Measurements from ENCODE around the gene USP4. TPM values are rescaled to one million over a fixed set of nuclear protein-coding genes. Genes with fewer than 3 reads are reported as not detected.

USP4 gene, protein sequence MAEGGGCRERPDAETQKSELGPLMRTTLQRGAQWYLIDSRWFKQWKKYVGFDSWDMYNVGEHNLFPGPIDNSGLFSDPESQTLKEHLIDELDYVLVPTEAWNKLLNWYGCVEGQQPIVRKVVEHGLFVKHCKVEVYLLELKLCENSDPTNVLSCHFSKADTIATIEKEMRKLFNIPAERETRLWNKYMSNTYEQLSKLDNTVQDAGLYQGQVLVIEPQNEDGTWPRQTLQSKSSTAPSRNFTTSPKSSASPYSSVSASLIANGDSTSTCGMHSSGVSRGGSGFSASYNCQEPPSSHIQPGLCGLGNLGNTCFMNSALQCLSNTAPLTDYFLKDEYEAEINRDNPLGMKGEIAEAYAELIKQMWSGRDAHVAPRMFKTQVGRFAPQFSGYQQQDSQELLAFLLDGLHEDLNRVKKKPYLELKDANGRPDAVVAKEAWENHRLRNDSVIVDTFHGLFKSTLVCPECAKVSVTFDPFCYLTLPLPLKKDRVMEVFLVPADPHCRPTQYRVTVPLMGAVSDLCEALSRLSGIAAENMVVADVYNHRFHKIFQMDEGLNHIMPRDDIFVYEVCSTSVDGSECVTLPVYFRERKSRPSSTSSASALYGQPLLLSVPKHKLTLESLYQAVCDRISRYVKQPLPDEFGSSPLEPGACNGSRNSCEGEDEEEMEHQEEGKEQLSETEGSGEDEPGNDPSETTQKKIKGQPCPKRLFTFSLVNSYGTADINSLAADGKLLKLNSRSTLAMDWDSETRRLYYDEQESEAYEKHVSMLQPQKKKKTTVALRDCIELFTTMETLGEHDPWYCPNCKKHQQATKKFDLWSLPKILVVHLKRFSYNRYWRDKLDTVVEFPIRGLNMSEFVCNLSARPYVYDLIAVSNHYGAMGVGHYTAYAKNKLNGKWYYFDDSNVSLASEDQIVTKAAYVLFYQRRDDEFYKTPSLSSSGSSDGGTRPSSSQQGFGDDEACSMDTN
- 8.3 and 10.0 TPM in 2 replicates for total RNA-seq

DNA sequence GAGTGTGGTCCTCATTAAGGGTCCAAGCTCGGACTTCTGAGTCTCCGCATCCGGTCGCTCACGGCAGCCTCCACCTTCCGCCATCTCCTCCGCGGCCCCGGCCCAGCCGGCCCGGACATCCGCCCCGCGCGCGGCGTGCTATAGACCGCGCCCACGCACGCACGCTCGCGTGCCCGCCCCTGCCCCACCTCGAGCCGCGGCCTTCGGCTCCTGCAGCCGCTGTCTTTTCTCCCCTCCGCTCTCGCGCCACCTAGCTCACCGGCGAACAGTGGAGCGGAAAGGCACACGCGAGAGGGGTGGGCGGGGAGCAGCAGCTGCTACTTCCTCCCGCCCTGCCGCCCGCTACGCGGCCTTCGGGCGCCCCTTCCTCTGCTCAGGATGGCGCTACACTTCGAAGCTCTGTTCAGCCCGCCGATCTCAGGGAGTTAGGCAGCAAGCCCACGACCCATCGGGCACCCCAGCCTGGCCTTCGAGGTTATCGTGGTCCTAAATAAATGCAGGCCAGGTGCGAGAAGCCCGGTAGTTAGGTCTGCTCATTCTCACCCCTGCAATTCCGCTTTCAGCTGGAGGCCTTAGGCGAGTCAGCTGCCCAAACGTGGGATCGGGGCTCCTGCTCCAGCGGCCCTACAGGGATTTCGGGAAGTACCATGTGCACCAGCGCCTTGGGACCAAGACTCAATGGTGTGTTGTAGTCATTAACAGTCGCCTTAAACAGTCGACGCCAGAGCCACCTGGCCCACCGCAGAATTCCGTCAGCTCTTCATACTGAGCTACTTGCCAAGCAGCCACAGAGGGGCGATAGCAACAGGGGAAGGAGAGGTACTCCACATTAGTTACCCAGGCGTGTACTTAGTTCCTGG lies at the start of gene USP4:
TSS of gene USP4 (minus strand) at position 113 of the 860 bp plus-strand sequence. CDS start at position 84, 29 bp downstream.

DNA sequence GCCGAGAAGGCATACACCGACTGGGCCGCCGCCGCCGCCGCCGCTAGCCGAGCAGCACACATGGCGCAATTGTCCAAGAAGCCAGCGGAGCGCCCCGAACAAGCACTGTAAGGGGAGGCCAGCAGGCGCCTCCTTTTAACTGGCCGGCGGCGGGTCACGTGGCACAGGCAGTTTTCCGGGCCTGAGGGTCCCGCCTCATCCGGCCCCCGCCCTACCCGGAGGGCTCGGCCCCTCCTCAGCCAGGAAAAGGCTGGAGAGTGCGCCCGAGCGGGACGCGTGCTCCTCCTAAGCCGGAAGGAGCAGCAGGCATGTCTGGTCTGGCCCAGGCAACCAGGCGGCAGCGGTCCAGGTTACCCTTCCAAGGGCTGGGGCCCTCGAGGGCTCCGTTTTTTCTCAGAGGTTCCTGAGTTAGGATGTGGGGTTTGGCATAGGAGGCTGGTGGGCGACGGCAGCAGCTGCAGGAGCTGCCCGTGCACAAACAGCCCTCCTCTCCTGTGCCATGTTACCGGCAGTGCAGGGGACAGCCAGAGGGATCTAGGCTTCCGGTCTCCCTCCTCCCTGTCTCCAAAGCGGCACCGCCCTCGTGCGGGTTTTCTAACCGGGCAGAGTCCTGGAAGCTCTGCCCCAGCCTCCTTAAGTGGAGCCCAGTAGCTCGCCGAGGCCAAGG lies 18.5 kb upstream of the USP4 start, which contains the start of gene GPX1:
TSS of gene GPX1 (minus strand) at position 137 of the 667 bp plus-strand sequence. CDS start at position 62, 75 bp downstream.

DNA sequence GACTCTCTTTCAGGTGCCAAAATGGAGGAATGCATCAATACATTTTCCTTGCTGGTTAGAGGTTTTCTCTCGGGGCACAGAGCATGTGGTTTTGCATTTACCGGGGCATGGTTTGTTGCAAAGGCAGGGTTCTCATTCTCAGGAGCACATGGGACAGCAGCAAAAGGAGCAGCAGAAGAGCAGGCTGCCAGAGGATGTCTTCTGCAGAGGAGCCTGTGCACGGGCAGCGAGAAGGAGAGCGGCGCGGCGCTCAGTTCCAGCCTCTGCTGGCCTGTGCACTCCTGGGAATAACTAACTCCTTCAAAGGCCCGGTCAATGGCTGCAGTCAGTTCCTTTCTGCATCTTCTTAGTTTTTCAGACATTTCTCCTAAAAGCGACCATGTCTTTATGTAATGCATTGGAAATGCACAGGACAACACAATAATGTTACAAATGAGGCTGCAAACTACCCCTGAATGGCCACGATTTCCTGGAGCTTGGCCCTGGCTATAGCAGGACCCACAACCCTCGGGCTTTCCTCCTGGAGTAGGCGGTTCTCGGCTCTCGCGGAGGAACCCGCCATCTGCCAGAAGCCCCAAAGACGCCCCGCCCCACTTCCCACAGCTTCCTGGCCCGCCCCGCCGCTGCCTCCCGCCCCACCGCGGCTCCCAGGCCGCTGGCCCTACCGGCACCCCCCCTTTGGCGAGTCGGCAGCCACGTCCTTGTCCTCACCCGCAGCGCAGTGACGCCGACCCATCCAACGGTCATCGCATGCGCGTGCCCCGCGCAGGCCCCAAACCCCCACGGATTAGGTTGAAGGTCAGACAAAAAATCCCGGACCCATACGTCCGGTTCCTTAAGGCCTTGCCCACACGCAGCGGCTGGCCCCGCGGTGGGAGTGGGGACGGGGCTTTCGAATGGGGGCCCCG lies 63.1 kb downstream of the USP4 start, which contains the start of gene C3orf62:
TSS of gene C3orf62 (minus strand) at position 758 of the 908 bp plus-strand sequence. CDS start at position 398, 360 bp downstream.

Other genes starting within 250 kb of the USP4 start
- gene QRICH1, start 246.0 kb downstream of the USP4 start, total RNA-seq: 53.3 and 54.4 TPM in 2 replicates
- gene QARS1, start 235.3 kb downstream of the USP4 start, total RNA-seq: 203 and 241 TPM in 2 replicates
- gene USP19, start 219.2 kb downstream of the USP4 start, total RNA-seq: 35.6 and 39.5 TPM in 2 replicates
- gene LAMB2, start 207.0 kb downstream of the USP4 start, total RNA-seq: 119 and 120 TPM in 2 replicates
- 29.8 and 47.6 TPM in 2 replicates for gene CCDC71, start 173.7 kb downstream of the USP4 start, total RNA-seq
- 20.1 and 28.8 TPM in 2 replicates for gene KLHDC8B, start 168.5 kb downstream of the USP4 start, total RNA-seq
- 0.70 and 1.0 TPM in 2 replicates for gene C3orf62, start 62.8 kb downstream of the USP4 start, total RNA-seq
- 510 and 536 TPM in 2 replicates for gene GPX1, start 18.3 kb upstream of the USP4 start, total RNA-seq
- 376 and 383 TPM in 2 replicates for gene RHOA, start 71.9 kb upstream of the USP4 start, total RNA-seq
- 8.2 and 17.5 TPM in 2 replicates for gene TCTA, start 72.4 kb upstream of the USP4 start, total RNA-seq
- 1.9 TPM in 2 replicates for gene AMT, start 82.4 kb upstream of the USP4 start, total RNA-seq
- gene NICN1, start 89.3 kb upstream of the USP4 start, total RNA-seq: 2.7 and 6.2 TPM in 2 replicates
- gene DAG1, start 130.2 kb upstream of the USP4 start, total RNA-seq: 49.1 and 49.3 TPM in 2 replicates
- gene BSN, start 214.4 kb upstream of the USP4 start, total RNA-seq: under 0.01 and 0.08 TPM in 2 replicates